Neural cell (in vitro differentiated cells): ENCODE measurements around the gene EXD3. TPM values are rescaled to one million over a fixed set of nuclear protein-coding genes. Genes with fewer than 3 reads are reported as not detected.

Source experiments
- H2AFZ ChIP-seq: fragments of 200-600, 300-800 bp; sonication (generic), shearing (Covaris generic); 2 replicates; pipeline ENCODE4 v1.6.0; 2014; ENCODE audit warnings: low read depth, mild to moderate bottlenecking, antibody characterized with exemption, low read length, moderate library complexity
- H3F3A ChIP-seq: fragments of 200-600 bp; shearing (Covaris generic); 2 replicates; pipeline ENCODE4 v1.6.1; 2016; ENCODE audit warnings: mild to moderate bottlenecking, moderate library complexity, mixed read lengths, antibody characterized with exemption, low read length; ENCODE audit not compliant: insufficient read depth, poor library complexity, severe bottlenecking
- H3K27ac ChIP-seq: fragments of 200-600, 300-800 bp; sonication (generic), shearing (Covaris generic); 2 replicates; pipeline ENCODE4 v1.5.1; 2014; ENCODE audit warnings: mild to moderate bottlenecking, low read length, moderate library complexity
- H3K27me3 ChIP-seq: fragments of 300-800, 200-600 bp; sonication (generic), shearing (Covaris generic); 2 replicates; pipeline ENCODE4 v1.6.0; 2014; ENCODE audit warnings: mild to moderate bottlenecking, low read depth, low read length, moderate library complexity; ENCODE audit not compliant: insufficient read depth
- H3K36me3 ChIP-seq: fragments of 300-800, 200-600 bp; sonication (generic), shearing (Covaris generic); 2 replicates; pipeline ENCODE4 v1.5.1; 2014; ENCODE audit warnings: mild to moderate bottlenecking, antibody characterized with exemption, low read length, moderate library complexity; ENCODE audit not compliant: insufficient read depth
- H3K4me2 ChIP-seq: fragments of 300-800, 200-600 bp; sonication (generic), shearing (Covaris generic); 2 replicates; pipeline ENCODE4 v1.6.0; 2014; ENCODE audit warnings: mild to moderate bottlenecking, low read length
- H3K4me3 ChIP-seq: fragments of 300-800, 200-600 bp; sonication (generic), shearing (Covaris generic); 2 replicates; pipeline ENCODE4 v1.5.1; 2014; ENCODE audit warnings: mild to moderate bottlenecking, low read length, moderate library complexity
- H3K79me2 ChIP-seq: fragments of 200-600 bp; shearing (Covaris generic); replicated peaks from 2 replicates; pipeline ENCODE4 v1.6.0; 2014; ENCODE audit warnings: mild to moderate bottlenecking, low read length, moderate library complexity; ENCODE audit not compliant: insufficient read depth
- H3K9ac ChIP-seq: fragments of 300-800, 200-600 bp; sonication (generic), shearing (Covaris generic); 2 replicates; pipeline ENCODE4 v1.6.1; 2016; ENCODE audit warnings: mild to moderate bottlenecking, low read length, mixed read lengths
- H3K9me2 ChIP-seq: fragments of 200-600 bp; shearing (Covaris generic); 2 replicates; pipeline ENCODE4 v1.6.1; 2016; ENCODE audit warnings: mild to moderate bottlenecking, low read length, mixed read lengths; ENCODE audit not compliant: insufficient read depth
- H3K9me3 ChIP-seq: fragments of 200-600, 300-800 bp; sonication (generic), shearing (Covaris generic); 2 replicates; pipeline ENCODE4 v1.6.1; 2016; ENCODE audit warnings: mild to moderate bottlenecking, mixed run types, low read length, moderate library complexity, mixed read lengths
- H4K20me1 ChIP-seq: fragments of 200-600 bp; shearing (Covaris generic); 2 replicates; pipeline ENCODE4 v1.6.1; 2016; ENCODE audit warnings: mild to moderate bottlenecking, mixed run types; ENCODE audit not compliant: insufficient read depth
- EP300 ChIP-seq: fragments of 450-650 bp; conservative IDR thresholded peaks from 2 replicates; pipeline ENCODE4 v1.6.1; 2014; ENCODE audit warnings: antibody characterized with exemption, mild to moderate bottlenecking, moderate library complexity; ENCODE audit not compliant: poor library complexity, severe bottlenecking
- EZH2 ChIP-seq: fragments of 200-600, 300-800 bp; shearing (Covaris generic), sonication (generic); IDR thresholded peaks from 2 replicates; pipeline ENCODE4 v1.6.1; 2014; ENCODE audit warnings: antibody characterized with exemption, low read length, borderline replicate concordance, mild to moderate bottlenecking; ENCODE audit not compliant: insufficient read depth, poor library complexity, severe bottlenecking
- MXI1 ChIP-seq: fragments of 450-650 bp; conservative IDR thresholded peaks from 2 replicates; pipeline ENCODE4 v1.6.1; 2014; ENCODE audit warnings: antibody characterized with exemption, mild to moderate bottlenecking; ENCODE audit not compliant: poor library complexity, severe bottlenecking
- POLR2AphosphoS5 ChIP-seq: IDR thresholded peaks from 2 replicates; pipeline ENCODE4 v1.6.1; 2012
- RAD21 ChIP-seq: fragments of 450-650 bp; conservative IDR thresholded peaks from 2 replicates; pipeline ENCODE4 v1.6.1; 2014; ENCODE audit warnings: antibody characterized with exemption, mild to moderate bottlenecking, moderate library complexity
- SMC3 ChIP-seq: fragments of 450-650 bp; conservative IDR thresholded peaks from 2 replicates; pipeline ENCODE4 v1.6.1; 2014; ENCODE audit warnings: antibody characterized with exemption, mild to moderate bottlenecking, moderate library complexity; ENCODE audit not compliant: poor library complexity
- TAF1 ChIP-seq: IDR thresholded peaks from 2 replicates; pipeline ENCODE4 v1.6.1; 2012; ENCODE audit warnings: low read depth
- polyA plus RNA-seq: library from polyadenylated mRNA; depleted of rRNA; stranded (reverse); fragments of >200 nt; gene quantifications from 2 replicates; pipeline ENCODE4 v1.2.3, GENCODE V29; 2014
- TF ChIP-seq, protein P1 (sequence below): fragments of 450-650 bp; IDR thresholded peaks from 2 replicates; pipeline ENCODE4 v1.5.1; 2014; ENCODE audit warnings: antibody characterized with exemption, mild to moderate bottlenecking, moderate library complexity; ENCODE audit not compliant: poor library complexity, severe bottlenecking
- TF ChIP-seq, protein P2 (sequence below): IDR thresholded peaks from 2 replicates; pipeline ENCODE4 v1.6.1; 2012; ENCODE audit warnings: borderline replicate concordance

EXD3 gene
- polyA plus RNA-seq, 1 donor from 2014 or later, result 32.9 TPM

DNA sequence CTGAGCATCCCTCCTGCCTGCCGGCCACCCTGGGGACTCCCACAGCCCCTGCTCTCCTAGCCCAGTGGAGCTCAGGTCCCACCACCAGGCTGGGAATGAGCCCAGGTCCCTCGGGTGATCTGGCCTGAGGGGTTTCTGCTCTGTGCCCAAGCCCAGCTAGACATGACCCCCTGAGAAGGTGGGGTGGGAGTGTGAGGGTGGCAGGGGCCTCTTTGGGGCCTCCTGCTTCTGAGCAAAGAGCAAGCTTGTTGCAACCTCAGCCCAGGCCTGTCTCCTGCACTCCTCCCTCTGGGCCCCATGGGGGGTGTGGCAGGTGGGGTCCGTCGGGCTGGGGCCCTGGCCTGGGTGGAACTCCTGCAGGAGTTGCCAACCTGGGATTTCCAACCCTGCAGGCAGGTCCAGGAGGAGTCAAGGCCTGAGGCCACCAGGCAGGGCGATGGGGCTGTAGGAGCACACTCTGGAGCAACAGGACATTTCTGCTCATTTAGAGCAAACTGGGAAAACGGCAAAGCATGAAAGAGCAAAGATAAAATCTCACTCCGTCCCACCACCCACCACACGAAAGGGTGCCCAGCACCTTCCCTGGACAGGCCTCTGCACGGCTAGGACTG lies 109.5 kb downstream of the EXD3 start (continued):
- TF ChIP-seq TAF1, result no peak
- TF ChIP-seq SMC3, result no peak

DNA sequence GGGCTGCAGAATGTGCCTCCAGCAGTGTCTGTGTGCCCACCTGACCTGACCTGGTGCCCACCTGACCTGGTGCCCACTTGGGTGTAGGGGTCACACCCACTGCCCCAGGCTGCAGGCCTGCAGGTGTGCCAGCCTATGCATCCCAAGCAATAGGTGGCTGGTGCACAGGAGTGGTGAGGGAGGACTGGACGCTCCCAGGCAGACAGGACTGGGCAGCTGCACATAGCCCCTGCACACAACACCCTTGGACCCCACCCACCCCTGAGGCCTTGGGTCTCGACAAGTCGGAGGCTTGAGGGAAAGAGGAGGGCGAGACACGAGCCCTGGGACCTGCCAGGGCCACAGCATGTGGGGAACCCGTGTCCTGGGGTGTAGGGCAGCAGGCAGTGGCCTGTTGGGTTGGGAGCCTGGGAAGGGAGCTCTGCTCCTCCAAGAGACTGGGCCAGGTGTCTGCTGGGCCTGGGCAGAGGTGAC lies 110.1 kb downstream of the EXD3 start:
- no peak overlapping the region for H3K4me2 ChIP-seq
- H4K20me1 ChIP-seq, result no peaks in the 10 kb centered on the region
- H3F3A ChIP-seq, result no peaks in the 10 kb centered on the region
- no peak overlapping the region for H2AFZ ChIP-seq
- TF ChIP-seq, protein P1, sequence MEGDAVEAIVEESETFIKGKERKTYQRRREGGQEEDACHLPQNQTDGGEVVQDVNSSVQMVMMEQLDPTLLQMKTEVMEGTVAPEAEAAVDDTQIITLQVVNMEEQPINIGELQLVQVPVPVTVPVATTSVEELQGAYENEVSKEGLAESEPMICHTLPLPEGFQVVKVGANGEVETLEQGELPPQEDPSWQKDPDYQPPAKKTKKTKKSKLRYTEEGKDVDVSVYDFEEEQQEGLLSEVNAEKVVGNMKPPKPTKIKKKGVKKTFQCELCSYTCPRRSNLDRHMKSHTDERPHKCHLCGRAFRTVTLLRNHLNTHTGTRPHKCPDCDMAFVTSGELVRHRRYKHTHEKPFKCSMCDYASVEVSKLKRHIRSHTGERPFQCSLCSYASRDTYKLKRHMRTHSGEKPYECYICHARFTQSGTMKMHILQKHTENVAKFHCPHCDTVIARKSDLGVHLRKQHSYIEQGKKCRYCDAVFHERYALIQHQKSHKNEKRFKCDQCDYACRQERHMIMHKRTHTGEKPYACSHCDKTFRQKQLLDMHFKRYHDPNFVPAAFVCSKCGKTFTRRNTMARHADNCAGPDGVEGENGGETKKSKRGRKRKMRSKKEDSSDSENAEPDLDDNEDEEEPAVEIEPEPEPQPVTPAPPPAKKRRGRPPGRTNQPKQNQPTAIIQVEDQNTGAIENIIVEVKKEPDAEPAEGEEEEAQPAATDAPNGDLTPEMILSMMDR, result no peak
- TF ChIP-seq MXI1 (no peak), POLR2AphosphoS5 (no peak), SMC3 (no peak), EP300 (no peak), EZH2 (no peak), RAD21 (no peak), TAF1 (no peak)
- TF ChIP-seq, protein P2, sequence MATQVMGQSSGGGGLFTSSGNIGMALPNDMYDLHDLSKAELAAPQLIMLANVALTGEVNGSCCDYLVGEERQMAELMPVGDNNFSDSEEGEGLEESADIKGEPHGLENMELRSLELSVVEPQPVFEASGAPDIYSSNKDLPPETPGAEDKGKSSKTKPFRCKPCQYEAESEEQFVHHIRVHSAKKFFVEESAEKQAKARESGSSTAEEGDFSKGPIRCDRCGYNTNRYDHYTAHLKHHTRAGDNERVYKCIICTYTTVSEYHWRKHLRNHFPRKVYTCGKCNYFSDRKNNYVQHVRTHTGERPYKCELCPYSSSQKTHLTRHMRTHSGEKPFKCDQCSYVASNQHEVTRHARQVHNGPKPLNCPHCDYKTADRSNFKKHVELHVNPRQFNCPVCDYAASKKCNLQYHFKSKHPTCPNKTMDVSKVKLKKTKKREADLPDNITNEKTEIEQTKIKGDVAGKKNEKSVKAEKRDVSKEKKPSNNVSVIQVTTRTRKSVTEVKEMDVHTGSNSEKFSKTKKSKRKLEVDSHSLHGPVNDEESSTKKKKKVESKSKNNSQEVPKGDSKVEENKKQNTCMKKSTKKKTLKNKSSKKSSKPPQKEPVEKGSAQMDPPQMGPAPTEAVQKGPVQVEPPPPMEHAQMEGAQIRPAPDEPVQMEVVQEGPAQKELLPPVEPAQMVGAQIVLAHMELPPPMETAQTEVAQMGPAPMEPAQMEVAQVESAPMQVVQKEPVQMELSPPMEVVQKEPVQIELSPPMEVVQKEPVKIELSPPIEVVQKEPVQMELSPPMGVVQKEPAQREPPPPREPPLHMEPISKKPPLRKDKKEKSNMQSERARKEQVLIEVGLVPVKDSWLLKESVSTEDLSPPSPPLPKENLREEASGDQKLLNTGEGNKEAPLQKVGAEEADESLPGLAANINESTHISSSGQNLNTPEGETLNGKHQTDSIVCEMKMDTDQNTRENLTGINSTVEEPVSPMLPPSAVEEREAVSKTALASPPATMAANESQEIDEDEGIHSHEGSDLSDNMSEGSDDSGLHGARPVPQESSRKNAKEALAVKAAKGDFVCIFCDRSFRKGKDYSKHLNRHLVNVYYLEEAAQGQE, result no peak
- no peak overlapping the region for H3K27ac ChIP-seq
- H3K9me3 ChIP-seq, result no peaks in the 10 kb centered on the region
- no peak overlapping the region for H3K4me3 ChIP-seq
- H3K27me3 ChIP-seq, result no peaks in the 10 kb centered on the region
- H3K9ac ChIP-seq, result no peak overlapping the region
- no peaks in the 10 kb centered on the region for H3K79me2 ChIP-seq
- H3K9me2 ChIP-seq, result no peaks in the 10 kb centered on the region
- H3K36me3 ChIP-seq, result no peaks in the 10 kb centered on the region

DNA sequence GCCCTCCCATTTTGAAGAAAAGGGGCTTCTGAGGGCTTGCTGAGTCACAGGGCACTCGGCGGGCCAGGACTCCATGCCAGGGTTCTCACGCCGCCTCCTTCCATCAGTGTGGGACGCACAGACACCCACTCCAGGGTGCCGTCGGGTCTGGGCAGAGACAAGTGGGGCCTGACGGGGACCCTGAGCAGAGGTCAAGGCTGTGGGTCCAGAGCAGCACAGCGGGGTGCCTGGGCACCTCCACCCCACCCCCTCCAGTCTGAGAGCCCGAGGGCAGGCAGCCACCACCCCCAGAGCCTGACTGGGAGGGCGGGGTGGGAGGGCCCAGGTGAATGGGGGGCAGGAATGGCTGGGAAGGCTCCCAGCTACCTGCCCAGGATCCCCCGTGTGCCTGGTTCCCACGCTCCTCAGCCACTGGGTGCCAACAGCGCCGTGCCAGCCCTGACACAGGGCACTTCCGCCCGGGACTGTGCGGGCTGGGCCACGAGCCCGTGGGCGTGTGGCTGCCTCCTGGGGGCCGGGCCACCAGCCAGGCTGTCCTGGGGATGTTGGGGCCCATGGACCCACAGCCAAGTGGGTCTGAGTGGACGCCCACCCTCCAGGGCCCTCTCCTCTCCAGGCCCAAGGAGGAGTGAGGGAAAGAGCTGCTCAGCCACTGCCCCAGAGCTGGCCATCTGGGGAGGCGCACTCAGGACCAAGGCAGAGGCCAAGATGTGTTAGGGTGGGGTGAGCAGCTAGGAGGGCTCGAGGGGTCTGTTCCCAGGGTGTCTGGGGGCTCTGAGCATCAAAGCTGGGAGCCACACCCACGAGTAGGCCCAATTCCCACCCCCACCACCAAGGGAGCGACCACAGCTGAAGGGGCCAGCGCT lies 110.7 kb downstream of the EXD3 start:
- Histone ChIP-seq H3K9ac (no peak overlapping the region), H3K27ac (no peak overlapping the region), H2AFZ (no peak overlapping the region), H3F3A (no peaks in the 10 kb centered on the region), H3K4me2 (no peak overlapping the region), H4K20me1 (no peaks in the 10 kb centered on the region), H3K9me2 (no peaks in the 10 kb centered on the region), H3K27me3 (no peaks in the 10 kb centered on the region), H3K9me3 (no peaks in the 10 kb centered on the region), H3K36me3 (no peaks in the 10 kb centered on the region), H3K79me2 (no peaks in the 10 kb centered on the region), H3K4me3 (no peak overlapping the region)
- no peak for TF ChIP-seq EP300
- no peak for TF ChIP-seq RAD21
- TF ChIP-seq TAF1, result no peak
- no peak for TF ChIP-seq POLR2AphosphoS5
- TF ChIP-seq, protein P1, result no peak
- no peak for TF ChIP-seq EZH2
- no peak for TF ChIP-seq MXI1
- TF ChIP-seq, protein P2, result no peak
- TF ChIP-seq SMC3, result no peak
